Caco-2 (cell line): Measurements from ENCODE around the gene NFKBIE. TPM values are rescaled to one million over a fixed set of nuclear protein-coding genes. Genes with fewer than 3 reads are reported as not detected.

Experiments used
- BruUV-seq: library from RNA; stranded (reverse); fragments of 400-500 nt; replicated peaks from 2 replicates; lab custom pipeline; 2021; lab: Mats Ljungman, UMichigan
- CTCF ChIA-PET: fragments of 300-600 bp; sonication (Branson Sonifier 250); formaldehyde crosslinking; loops from one replicate; lab custom pipeline; 2022; ENCODE audit warnings: antibody characterized with exemption; lab: Charles Lee
- POLR2A ChIA-PET: fragments of 300-600 bp; sonication (Branson Sonifier 250); formaldehyde crosslinking; loops from one replicate; lab custom pipeline; 2022; ENCODE audit warnings: antibody characterized with exemption; lab: Charles Lee
- DNase-seq, 2 experiments: peaks; one replicate each; pipeline versions ENCODE4 v3.0.0 to v3.0.0-alpha.2; 2020 to 2022
- H3K27me3 ChIP-seq: replicated peaks from 2 replicates; pipeline ENCODE4 v1.6.0; 2011; ENCODE audit warnings: low read length; ENCODE audit not compliant: control insufficient read depth, insufficient read depth
- H3K36me3 ChIP-seq: 2 replicates; pipeline ENCODE4 v1.5.1; 2011; ENCODE audit warnings: low read length; ENCODE audit not compliant: control insufficient read depth, insufficient read depth
- H3K4me1 ChIP-seq: fragments of 250-450 bp; sonication (Bioruptor Pico); 2 replicates; pipeline ENCODE4 v1.5.1; 2020; ENCODE audit warnings: mild to moderate bottlenecking
- H3K4me3 ChIP-seq: 2 replicates; pipeline ENCODE4 v1.5.1; 2011; ENCODE audit warnings: low read depth, mild to moderate bottlenecking, control low read depth, low read length
- H3K9me3 ChIP-seq: fragments of 250-450 bp; sonication (Bioruptor Pico); 2 replicates; pipeline ENCODE4 v1.5.1; 2020; ENCODE audit warnings: mild to moderate bottlenecking, moderate library complexity
- H3K27ac Mint-ChIP-seq: one replicate; pipeline ENCODE4 v1.8.0; 2022; ENCODE audit warnings: mixed read lengths; ENCODE audit not compliant: unreplicated experiment
- H3K27me3 Mint-ChIP-seq: one replicate; pipeline ENCODE4 v1.8.0; 2022; ENCODE audit warnings: mixed read lengths; ENCODE audit not compliant: insufficient read depth, unreplicated experiment
- H3K36me3 Mint-ChIP-seq: one replicate; pipeline ENCODE4 v1.8.0; 2022; ENCODE audit warnings: mild to moderate bottlenecking, mixed read lengths; ENCODE audit not compliant: insufficient read depth, unreplicated experiment
- H3K4me1 Mint-ChIP-seq: one replicate; pipeline ENCODE4 v1.8.0; 2022; ENCODE audit warnings: low read depth, mixed read lengths; ENCODE audit not compliant: unreplicated experiment
- H3K4me3 Mint-ChIP-seq: one replicate; pipeline ENCODE4 v1.8.0; 2022; ENCODE audit warnings: mild to moderate bottlenecking, moderate library complexity, mixed read lengths; ENCODE audit not compliant: unreplicated experiment
- H3K9me3 Mint-ChIP-seq: one replicate; pipeline ENCODE4 v1.8.0; 2022; ENCODE audit warnings: mixed read lengths; ENCODE audit not compliant: unreplicated experiment
- intact Hi-C: fragments of 100-400 bp; cut with micrococcal nuclease; formaldehyde crosslinking; loops from one replicate; pipeline ENCODE4 v1.10.0; 2022; ENCODE audit not compliant: unreplicated experiment
- total RNA-seq: library from RNA; stranded (reverse); gene quantifications from 2 replicates; pipeline ENCODE4 v1.2.3, GENCODE V29; 2022
- TF ChIP-seq, protein P1 (sequence below), 2 experiments: fragments of 200-600 bp in 1 of 2; IDR thresholded peaks; 1 replicate in 1 of 2; 2 replicates in 1 of 2; pipeline versions ENCODE4 v1.5.1 to v1.8.0; 2011 to 2022; ENCODE audit warnings: antibody characterized with exemption in 1 of 2, control low read depth in 1 of 2, inconsistent platforms in 1 of 2, low read depth in 1 of 2, low read length in 1 of 2, mild to moderate bottlenecking in 1 of 2, moderate library complexity in 1 of 2; ENCODE audit not compliant: insufficient read depth in 1 of 2, severe bottlenecking in 1 of 2, unreplicated experiment in 1 of 2

NFKBIE gene
- total RNA-seq, 1 experiment from 2014 or later = 8.4 TPM

DNA sequence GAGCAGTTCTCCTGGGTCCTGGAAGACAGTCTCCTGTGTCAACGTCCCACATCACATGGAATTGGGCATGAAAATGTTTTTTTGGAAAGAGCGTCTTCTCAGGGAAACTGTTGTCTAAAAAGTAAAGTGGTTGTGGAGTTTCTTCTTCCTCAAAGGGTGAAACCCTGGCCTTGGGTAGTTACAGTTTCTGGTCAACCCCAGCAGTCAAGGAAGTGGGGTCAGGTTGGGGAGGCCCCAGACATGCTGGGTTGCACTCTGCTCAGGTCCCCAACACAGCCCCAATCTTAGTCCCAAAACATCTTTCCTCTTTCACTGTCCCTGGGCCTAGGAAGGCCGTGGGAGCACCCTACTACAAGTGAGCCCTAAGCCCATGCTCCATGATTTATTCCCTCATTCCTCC lies 996 bp upstream of the NFKBIE start:
- peaks cover 13% of the 10 kb centered on the region for H3K4me1 Mint-ChIP-seq
- H3K4me3 Mint-ChIP-seq = peak overlapping the region; percentile 38
- intact Hi-C loops = no loop called here
- Histone ChIP-seq H3K4me1 (peaks cover 26% of the 10 kb centered on the region), H3K4me3 (no peak overlapping the region), H3K9me3 (no peaks in the 10 kb centered on the region), H3K36me3 (no peaks in the 10 kb centered on the region), H3K27me3 (peaks cover 6% of the 10 kb centered on the region)
- CTCF ChIA-PET = interaction anchor here (1.2 to 3.7 kb wide), 2 partner anchors 39 to 72 kb away, joined by 4 to 23 read pairs; no protein-coding TSS in a partner anchor
- TF ChIP-seq, protein P1, sequence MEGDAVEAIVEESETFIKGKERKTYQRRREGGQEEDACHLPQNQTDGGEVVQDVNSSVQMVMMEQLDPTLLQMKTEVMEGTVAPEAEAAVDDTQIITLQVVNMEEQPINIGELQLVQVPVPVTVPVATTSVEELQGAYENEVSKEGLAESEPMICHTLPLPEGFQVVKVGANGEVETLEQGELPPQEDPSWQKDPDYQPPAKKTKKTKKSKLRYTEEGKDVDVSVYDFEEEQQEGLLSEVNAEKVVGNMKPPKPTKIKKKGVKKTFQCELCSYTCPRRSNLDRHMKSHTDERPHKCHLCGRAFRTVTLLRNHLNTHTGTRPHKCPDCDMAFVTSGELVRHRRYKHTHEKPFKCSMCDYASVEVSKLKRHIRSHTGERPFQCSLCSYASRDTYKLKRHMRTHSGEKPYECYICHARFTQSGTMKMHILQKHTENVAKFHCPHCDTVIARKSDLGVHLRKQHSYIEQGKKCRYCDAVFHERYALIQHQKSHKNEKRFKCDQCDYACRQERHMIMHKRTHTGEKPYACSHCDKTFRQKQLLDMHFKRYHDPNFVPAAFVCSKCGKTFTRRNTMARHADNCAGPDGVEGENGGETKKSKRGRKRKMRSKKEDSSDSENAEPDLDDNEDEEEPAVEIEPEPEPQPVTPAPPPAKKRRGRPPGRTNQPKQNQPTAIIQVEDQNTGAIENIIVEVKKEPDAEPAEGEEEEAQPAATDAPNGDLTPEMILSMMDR (IDR thresholded peaks at IDR 0.05; ENCODE audit: insufficient read depth in 1 of 2, low read depth in 1 of 2, low read length in 1 of 2, severe bottlenecking in 1 of 2, unreplicated experiment in 1 of 2) = no peak
- BruUV-seq = no TSS peak
- peaks cover 15% of the 10 kb centered on the region for H3K36me3 Mint-ChIP-seq
- no peaks in the 10 kb centered on the region for H3K9me3 Mint-ChIP-seq
- H3K27ac Mint-ChIP-seq = no peak overlapping the region
- peaks cover 5% of the 10 kb centered on the region for H3K27me3 Mint-ChIP-seq
- no peak for DNase-seq
- POLR2A ChIA-PET = no interaction called here

DNA sequence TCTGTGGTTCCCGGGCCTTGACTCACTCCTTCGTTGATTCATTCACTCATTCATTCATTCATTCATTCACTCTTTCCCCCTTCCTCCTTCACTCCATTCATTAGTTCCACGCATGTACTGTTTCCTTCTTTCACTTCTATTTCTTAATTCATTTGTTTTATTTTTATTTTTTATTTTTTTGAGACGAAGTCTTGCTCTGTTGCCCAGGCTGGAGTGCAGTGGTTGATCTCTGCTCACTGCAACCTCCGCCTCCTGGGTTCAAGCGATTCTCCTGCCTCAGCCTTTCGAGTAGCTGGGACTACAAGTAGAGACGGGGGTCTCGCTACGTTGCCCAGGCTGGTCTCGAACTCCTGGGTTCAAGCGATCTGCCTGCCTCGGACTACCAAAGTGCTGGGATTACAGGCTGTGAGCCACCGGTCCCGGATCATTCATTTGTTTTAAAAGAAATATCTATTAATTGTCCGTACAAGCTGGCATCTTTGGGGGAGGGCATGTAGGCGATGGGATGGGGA lies 427 bp upstream of the NFKBIE start:
- peaks cover 15% of the 10 kb centered on the region for H3K36me3 Mint-ChIP-seq
- Histone ChIP-seq H3K4me3 (peak overlapping the region; percentile 71; the same call in 1 of the 2 replicates), H3K4me1 (peaks cover 26% of the 10 kb centered on the region), H3K9me3 (no peaks in the 10 kb centered on the region), H3K27me3 (peaks cover 6% of the 10 kb centered on the region), H3K36me3 (no peaks in the 10 kb centered on the region)
- no TSS peak for BruUV-seq
- no peaks in the 10 kb centered on the region for H3K9me3 Mint-ChIP-seq
- peak overlapping the region; percentile 69 for H3K27ac Mint-ChIP-seq
- peaks cover 13% of the 10 kb centered on the region for H3K4me1 Mint-ChIP-seq
- ChIA-PET CTCF (interaction anchor here (1.2 kb wide), 1 partner anchor 39 kb away, joined by 4 read pairs; no protein-coding TSS in a partner anchor), POLR2A (no interaction called here)
- intact Hi-C loops = no loop called here
- TF ChIP-seq, protein P1 (IDR thresholded peaks at IDR 0.05; ENCODE audit: insufficient read depth in 1 of 2, low read depth in 1 of 2, low read length in 1 of 2, severe bottlenecking in 1 of 2, unreplicated experiment in 1 of 2) = no peak
- no peak for DNase-seq
- peaks cover 5% of the 10 kb centered on the region for H3K27me3 Mint-ChIP-seq
- H3K4me3 Mint-ChIP-seq = peak overlapping the region; percentile 93

DNA sequence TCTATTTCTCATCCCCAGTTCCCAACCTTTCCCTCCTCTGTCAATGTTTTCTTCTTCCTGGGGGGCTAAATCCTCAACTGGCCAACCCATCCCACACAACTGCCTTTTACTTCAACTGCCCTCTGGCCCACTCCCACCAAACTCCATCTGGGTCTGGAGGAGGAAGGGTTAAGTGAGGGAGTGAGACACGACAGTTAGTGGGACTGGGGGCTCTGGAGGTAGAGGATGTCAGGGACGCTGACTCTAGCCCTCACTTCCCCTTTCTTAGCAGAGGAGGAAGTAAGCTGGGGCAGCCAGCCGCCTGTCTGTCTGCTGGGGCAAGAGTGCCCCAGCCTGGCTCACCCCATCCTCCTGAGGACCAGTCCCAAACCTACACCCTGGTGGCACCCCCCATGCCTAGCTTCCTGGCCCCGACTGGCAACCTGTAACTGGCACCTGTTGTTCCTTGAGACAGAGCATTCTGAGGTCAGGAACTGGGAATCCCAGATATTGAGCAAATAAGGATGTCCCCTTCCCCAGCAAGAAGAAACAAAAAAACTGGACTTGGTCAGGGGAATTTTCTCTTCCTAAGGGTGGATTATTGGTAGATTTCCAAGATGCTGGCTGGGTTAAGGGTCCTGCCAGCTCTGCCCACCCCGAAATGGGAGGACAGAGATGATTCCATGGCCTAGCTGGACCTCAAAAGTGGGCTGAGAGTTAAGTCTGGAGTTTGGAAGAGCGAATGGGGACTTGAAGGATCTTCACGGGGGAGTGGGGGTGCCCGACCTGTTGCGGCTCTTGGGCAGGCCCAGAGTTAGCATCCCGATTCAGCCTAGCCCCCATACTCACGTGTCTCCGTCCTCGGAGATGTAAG lies 971 bp downstream of the NFKBIE start:
- POLR2A ChIA-PET = interaction anchor here (0.5 to 0.8 kb wide), 2 partner anchors 19 to 62 kb away, joined by 3 to 5 read pairs; no protein-coding TSS in a partner anchor
- H3K4me1 ChIP-seq = peaks cover 26% of the 10 kb centered on the region
- H3K27ac Mint-ChIP-seq = peak overlapping the region; percentile 69
- TF ChIP-seq, protein P1 (IDR thresholded peaks at IDR 0.05; ENCODE audit: insufficient read depth in 1 of 2, low read depth in 1 of 2, low read length in 1 of 2, severe bottlenecking in 1 of 2, unreplicated experiment in 1 of 2) = no peak
- BruUV-seq = no TSS peak
- no peak for DNase-seq
- H3K27me3 Mint-ChIP-seq = no peaks in the 10 kb centered on the region
- peaks cover 13% of the 10 kb centered on the region for H3K4me1 Mint-ChIP-seq
- 0 out of 2 replicates have a peak, but pooled peaks cover 2% of the 10 kb centered on the region for H3K27me3 ChIP-seq
- peak overlapping the region; percentile 93 for H3K4me3 Mint-ChIP-seq
- peaks cover 1% of the 10 kb centered on the region; the same call in 1 of the 2 replicates for H3K36me3 ChIP-seq
- H3K36me3 Mint-ChIP-seq = peaks cover 15% of the 10 kb centered on the region
- H3K9me3 Mint-ChIP-seq = no peaks in the 10 kb centered on the region
- intact Hi-C loops = no loop called here
- H3K9me3 ChIP-seq = no peaks in the 10 kb centered on the region
- CTCF ChIA-PET = interaction anchor here (0.6 kb wide), 1 partner anchor 43 kb away, joined by 3 read pairs; no protein-coding TSS in a partner anchor
- H3K4me3 ChIP-seq = peak overlapping the region; percentile 71
